GM23338 (cell line): Measurements from ENCODE around the gene KLHL1. TPM values are rescaled to one million over a fixed set of nuclear protein-coding genes. Genes with fewer than 3 reads are reported as not detected.

Experiments
- ATAC-seq: fragments of 200-7000 bp; cut with Tn5 transposase; 3 replicates; pipeline ENCODE4 v1.9.1; 2020
- DNase-seq: peaks from one replicate; pipeline ENCODE4 v3.0.0-alpha.2; 2015; ENCODE audit warnings: low spot score
- H2AFZ ChIP-seq: fragments of 200-600 bp; sonication (generic); 2 replicates; pipeline ENCODE4 v1.8.0; 2016; ENCODE audit warnings: antibody characterized with exemption, mild to moderate bottlenecking, moderate library complexity
- H3F3A ChIP-seq: fragments of 200-600 bp; sonication (generic); replicated peaks from 2 replicates; pipeline ENCODE4 v1.8.0; 2017; ENCODE audit warnings: antibody characterized with exemption, mixed run types, low read depth
- H3K27ac ChIP-seq: fragments of 200-600 bp; sonication (generic); 2 replicates; pipeline ENCODE4 v1.6.1; 2016; ENCODE audit warnings: low read depth
- H3K27me3 ChIP-seq: fragments of 200-600 bp; sonication (generic); 2 replicates; pipeline ENCODE4 v1.8.0; 2016; ENCODE audit warnings: mild to moderate bottlenecking, mixed run types, moderate library complexity; ENCODE audit not compliant: insufficient read depth
- H3K36me3 ChIP-seq: fragments of 200-600 bp; sonication (generic); 2 replicates; pipeline ENCODE4 v1.8.0; 2016; ENCODE audit warnings: mild to moderate bottlenecking; ENCODE audit not compliant: insufficient read depth
- H3K4me1 ChIP-seq: fragments of 200-600 bp; sonication (generic); 2 replicates; pipeline ENCODE4 v1.8.0; 2016; ENCODE audit warnings: mild to moderate bottlenecking, moderate library complexity; ENCODE audit not compliant: insufficient read depth
- H3K4me2 ChIP-seq: fragments of 200-600 bp; sonication (generic); 2 replicates; pipeline ENCODE4 v1.7.1; 2017; ENCODE audit warnings: mixed run types
- H3K4me3 ChIP-seq: fragments of 200-600 bp; sonication (generic); 2 replicates; pipeline ENCODE4 v1.6.1; 2016; ENCODE audit warnings: mixed run types
- H3K79me2 ChIP-seq: fragments of 200-600 bp; sonication (generic); replicated peaks from 2 replicates; pipeline ENCODE4 v1.8.0; 2017; ENCODE audit warnings: mild to moderate bottlenecking; ENCODE audit not compliant: insufficient read depth
- H3K9me2 ChIP-seq: fragments of 200-600 bp; sonication (generic); 2 replicates; pipeline ENCODE4 v1.8.0; 2017; ENCODE audit not compliant: insufficient read depth
- H4K20me1 ChIP-seq: fragments of 200-600 bp; sonication (generic); replicated peaks from 2 replicates; pipeline ENCODE4 v1.8.0; 2017; ENCODE audit warnings: mild to moderate bottlenecking; ENCODE audit not compliant: insufficient read depth
- H3K27ac Mint-ChIP-seq: 2 replicates; pipeline ENCODE4 v1.8.0; 2020; ENCODE audit warnings: inconsistent platforms, mild to moderate bottlenecking, moderate library complexity, mixed read lengths
- H3K27me3 Mint-ChIP-seq: 3 replicates; pipeline ENCODE4 v1.8.0; 2022; ENCODE audit warnings: low read depth, mild to moderate bottlenecking, moderate library complexity, mixed read lengths, inconsistent platforms; ENCODE audit not compliant: insufficient read depth, poor library complexity
- H3K36me3 Mint-ChIP-seq: 3 replicates; pipeline ENCODE4 v1.8.0; 2021; ENCODE audit warnings: low read depth, mild to moderate bottlenecking, inconsistent platforms, moderate library complexity, mixed read lengths
- H3K4me1 Mint-ChIP-seq: 3 replicates; pipeline ENCODE4 v1.8.0; 2020; ENCODE audit warnings: mild to moderate bottlenecking, inconsistent platforms, mixed read lengths
- H3K4me3 Mint-ChIP-seq: 3 replicates; pipeline ENCODE4 v1.8.0; 2021; ENCODE audit warnings: moderate library complexity, mild to moderate bottlenecking, inconsistent platforms, mixed read lengths
- H3K9me3 Mint-ChIP-seq: 3 replicates; pipeline ENCODE4 v1.8.0; 2020; ENCODE audit warnings: moderate library complexity, mild to moderate bottlenecking, inconsistent platforms, mixed read lengths
- CREB1 ChIP-seq: fragments of 250-450 bp; sonication (Bioruptor Pico); IDR thresholded peaks from 2 replicates; pipeline ENCODE4 v1.5.0; 2020; ENCODE audit warnings: low read depth, mild to moderate bottlenecking, moderate library complexity
- EZH2 ChIP-seq: fragments of 200-600 bp; sonication (generic); IDR thresholded peaks from one replicate; pipeline ENCODE4 v1.8.0; 2017; ENCODE audit warnings: antibody characterized with exemption, mild to moderate bottlenecking, low read depth; ENCODE audit not compliant: unreplicated experiment
- EZH2phosphoT487 ChIP-seq: fragments of 200-600 bp; sonication (generic); IDR thresholded peaks from one replicate; pipeline ENCODE4 v1.8.1; 2018; ENCODE audit warnings: antibody characterized with exemption; ENCODE audit not compliant: unreplicated experiment
- JUNB ChIP-seq: IDR thresholded peaks from one replicate; pipeline ENCODE4 v1.6.1; 2016; ENCODE audit warnings: antibody characterized with exemption; ENCODE audit not compliant: unreplicated experiment
- NANOG ChIP-seq: IDR thresholded peaks from 2 replicates; pipeline ENCODE4 v1.6.1; 2016; ENCODE audit warnings: antibody characterized with exemption, borderline replicate concordance
- POLR2AphosphoS5 ChIP-seq: IDR thresholded peaks from 2 replicates; pipeline ENCODE4 v1.6.1; 2016; ENCODE audit warnings: antibody characterized with exemption, low read depth
- STAT1 ChIP-seq: IDR thresholded peaks from one replicate; pipeline ENCODE4 v1.6.1; 2016; ENCODE audit warnings: antibody characterized with exemption; ENCODE audit not compliant: unreplicated experiment
- ZNF114 ChIP-seq: fragments of 250-450 bp; sonication (Bioruptor Pico); IDR thresholded peaks from 2 replicates; pipeline ENCODE4 v1.5.0; 2020; ENCODE audit warnings: mild to moderate bottlenecking, moderate library complexity
- ZNF331 ChIP-seq: fragments of 250-450 bp; sonication (Bioruptor Pico); IDR thresholded peaks from 2 replicates; pipeline ENCODE4 v1.5.0; 2020; ENCODE audit warnings: low read depth, mild to moderate bottlenecking, moderate library complexity
- polyA plus RNA-seq: library from polyadenylated mRNA; unstranded; fragments of >200 nt; fragmentation: Nextera tagmentation; extraction: Ambion mirVana; gene quantifications from 2 replicates; pipeline ENCODE4 v1.2.1, GENCODE V29; 2016
- total RNA-seq: library from RNA; depleted of rRNA; stranded (reverse); fragments of >200 nt; shearing (Covaris generic); gene quantifications from 2 replicates; pipeline ENCODE4 v1.2.3, GENCODE V29; 2014
- TF ChIP-seq, protein P1 (sequence below): IDR thresholded peaks from one replicate; pipeline ENCODE4 v1.6.1; 2018; ENCODE audit warnings: antibody characterized with exemption; ENCODE audit not compliant: unreplicated experiment
- TF ChIP-seq, protein P2 (sequence below), 2 experiments: fragments of 200-600 bp in 1 of 2; sonication (generic) in 1 of 2; conservative IDR thresholded peaks; 2 replicates each; pipeline versions ENCODE4 v1.5.1 to v1.6.1; 2016 to 2017; ENCODE audit warnings: antibody characterized with exemption in 2 of 2, low read depth in 2 of 2, mild to moderate bottlenecking in 2 of 2, moderate library complexity in 1 of 2
- TF ChIP-seq, protein P3 (sequence below): fragments of 250-450 bp; sonication (Bioruptor Pico); IDR thresholded peaks from 2 replicates; pipeline ENCODE4 v1.5.0; 2020; ENCODE audit warnings: mild to moderate bottlenecking, moderate library complexity
- TF ChIP-seq, protein P4 (sequence below): IDR thresholded peaks from 2 replicates; pipeline ENCODE4 v1.6.1; 2016; ENCODE audit warnings: antibody characterized with exemption

KLHL1 gene
- total and polyA plus RNA-seq, 2 experiments from 2014 or later = not detected

DNA sequence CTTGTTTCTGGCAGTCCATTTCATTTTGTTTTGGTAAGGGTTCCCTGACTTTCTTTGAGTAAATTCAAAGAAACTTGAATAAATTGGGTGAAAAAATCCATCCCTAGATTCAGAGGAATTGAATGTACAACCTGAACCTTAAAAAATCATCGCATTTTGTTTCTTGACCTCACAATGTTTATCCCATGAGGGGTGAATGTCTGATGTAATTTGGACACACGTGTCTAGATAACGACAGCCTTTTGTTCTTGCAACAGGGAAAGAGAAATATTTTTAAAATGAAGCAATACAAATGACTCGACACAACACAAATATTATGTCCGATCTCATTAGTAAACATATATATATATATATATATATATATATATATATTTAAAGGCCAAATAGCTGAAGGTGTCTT, 453.9 kb downstream of the KLHL1 start:
- no peak overlapping the region for H3K27ac Mint-ChIP-seq
- no peaks in the 10 kb centered on the region for H3K27me3 Mint-ChIP-seq

More for the DNA sequence above, 453.9 kb downstream of the KLHL1 start:
- Histone ChIP-seq H3K27ac (no peak overlapping the region), H3K9me2 (no peaks in the 10 kb centered on the region), H3K79me2 (no peaks in the 10 kb centered on the region), H3F3A (no peaks in the 10 kb centered on the region), H2AFZ (no peak overlapping the region), H3K4me1 (no peaks in the 10 kb centered on the region), H3K4me2 (no peak overlapping the region), H3K36me3 (peaks cover 5% of the 10 kb centered on the region; the same call in 1 of the 2 replicates), H4K20me1 (no peaks in the 10 kb centered on the region), H3K27me3 (no peaks in the 10 kb centered on the region), H3K4me3 (no peak overlapping the region)
- Mint-ChIP-seq H3K4me3 (no peak overlapping the region), H3K36me3 (peaks cover 17% of the 10 kb centered on the region), H3K4me1 (no peaks in the 10 kb centered on the region), H3K9me3 (peaks cover 28% of the 10 kb centered on the region)
- DNase-seq = no peak
- no peak for TF ChIP-seq NANOG
- TF ChIP-seq, protein P1, sequence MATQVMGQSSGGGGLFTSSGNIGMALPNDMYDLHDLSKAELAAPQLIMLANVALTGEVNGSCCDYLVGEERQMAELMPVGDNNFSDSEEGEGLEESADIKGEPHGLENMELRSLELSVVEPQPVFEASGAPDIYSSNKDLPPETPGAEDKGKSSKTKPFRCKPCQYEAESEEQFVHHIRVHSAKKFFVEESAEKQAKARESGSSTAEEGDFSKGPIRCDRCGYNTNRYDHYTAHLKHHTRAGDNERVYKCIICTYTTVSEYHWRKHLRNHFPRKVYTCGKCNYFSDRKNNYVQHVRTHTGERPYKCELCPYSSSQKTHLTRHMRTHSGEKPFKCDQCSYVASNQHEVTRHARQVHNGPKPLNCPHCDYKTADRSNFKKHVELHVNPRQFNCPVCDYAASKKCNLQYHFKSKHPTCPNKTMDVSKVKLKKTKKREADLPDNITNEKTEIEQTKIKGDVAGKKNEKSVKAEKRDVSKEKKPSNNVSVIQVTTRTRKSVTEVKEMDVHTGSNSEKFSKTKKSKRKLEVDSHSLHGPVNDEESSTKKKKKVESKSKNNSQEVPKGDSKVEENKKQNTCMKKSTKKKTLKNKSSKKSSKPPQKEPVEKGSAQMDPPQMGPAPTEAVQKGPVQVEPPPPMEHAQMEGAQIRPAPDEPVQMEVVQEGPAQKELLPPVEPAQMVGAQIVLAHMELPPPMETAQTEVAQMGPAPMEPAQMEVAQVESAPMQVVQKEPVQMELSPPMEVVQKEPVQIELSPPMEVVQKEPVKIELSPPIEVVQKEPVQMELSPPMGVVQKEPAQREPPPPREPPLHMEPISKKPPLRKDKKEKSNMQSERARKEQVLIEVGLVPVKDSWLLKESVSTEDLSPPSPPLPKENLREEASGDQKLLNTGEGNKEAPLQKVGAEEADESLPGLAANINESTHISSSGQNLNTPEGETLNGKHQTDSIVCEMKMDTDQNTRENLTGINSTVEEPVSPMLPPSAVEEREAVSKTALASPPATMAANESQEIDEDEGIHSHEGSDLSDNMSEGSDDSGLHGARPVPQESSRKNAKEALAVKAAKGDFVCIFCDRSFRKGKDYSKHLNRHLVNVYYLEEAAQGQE = no peak
- no peak for TF ChIP-seq CREB1 (CRISPR knock-in tag)
- TF ChIP-seq, protein P2, sequence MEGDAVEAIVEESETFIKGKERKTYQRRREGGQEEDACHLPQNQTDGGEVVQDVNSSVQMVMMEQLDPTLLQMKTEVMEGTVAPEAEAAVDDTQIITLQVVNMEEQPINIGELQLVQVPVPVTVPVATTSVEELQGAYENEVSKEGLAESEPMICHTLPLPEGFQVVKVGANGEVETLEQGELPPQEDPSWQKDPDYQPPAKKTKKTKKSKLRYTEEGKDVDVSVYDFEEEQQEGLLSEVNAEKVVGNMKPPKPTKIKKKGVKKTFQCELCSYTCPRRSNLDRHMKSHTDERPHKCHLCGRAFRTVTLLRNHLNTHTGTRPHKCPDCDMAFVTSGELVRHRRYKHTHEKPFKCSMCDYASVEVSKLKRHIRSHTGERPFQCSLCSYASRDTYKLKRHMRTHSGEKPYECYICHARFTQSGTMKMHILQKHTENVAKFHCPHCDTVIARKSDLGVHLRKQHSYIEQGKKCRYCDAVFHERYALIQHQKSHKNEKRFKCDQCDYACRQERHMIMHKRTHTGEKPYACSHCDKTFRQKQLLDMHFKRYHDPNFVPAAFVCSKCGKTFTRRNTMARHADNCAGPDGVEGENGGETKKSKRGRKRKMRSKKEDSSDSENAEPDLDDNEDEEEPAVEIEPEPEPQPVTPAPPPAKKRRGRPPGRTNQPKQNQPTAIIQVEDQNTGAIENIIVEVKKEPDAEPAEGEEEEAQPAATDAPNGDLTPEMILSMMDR (conservative IDR thresholded peaks at IDR 0.05; ENCODE audit: low read depth in 2 of 2) = no peak
- TF ChIP-seq ZNF331 = no peak
- TF ChIP-seq, protein P3, sequence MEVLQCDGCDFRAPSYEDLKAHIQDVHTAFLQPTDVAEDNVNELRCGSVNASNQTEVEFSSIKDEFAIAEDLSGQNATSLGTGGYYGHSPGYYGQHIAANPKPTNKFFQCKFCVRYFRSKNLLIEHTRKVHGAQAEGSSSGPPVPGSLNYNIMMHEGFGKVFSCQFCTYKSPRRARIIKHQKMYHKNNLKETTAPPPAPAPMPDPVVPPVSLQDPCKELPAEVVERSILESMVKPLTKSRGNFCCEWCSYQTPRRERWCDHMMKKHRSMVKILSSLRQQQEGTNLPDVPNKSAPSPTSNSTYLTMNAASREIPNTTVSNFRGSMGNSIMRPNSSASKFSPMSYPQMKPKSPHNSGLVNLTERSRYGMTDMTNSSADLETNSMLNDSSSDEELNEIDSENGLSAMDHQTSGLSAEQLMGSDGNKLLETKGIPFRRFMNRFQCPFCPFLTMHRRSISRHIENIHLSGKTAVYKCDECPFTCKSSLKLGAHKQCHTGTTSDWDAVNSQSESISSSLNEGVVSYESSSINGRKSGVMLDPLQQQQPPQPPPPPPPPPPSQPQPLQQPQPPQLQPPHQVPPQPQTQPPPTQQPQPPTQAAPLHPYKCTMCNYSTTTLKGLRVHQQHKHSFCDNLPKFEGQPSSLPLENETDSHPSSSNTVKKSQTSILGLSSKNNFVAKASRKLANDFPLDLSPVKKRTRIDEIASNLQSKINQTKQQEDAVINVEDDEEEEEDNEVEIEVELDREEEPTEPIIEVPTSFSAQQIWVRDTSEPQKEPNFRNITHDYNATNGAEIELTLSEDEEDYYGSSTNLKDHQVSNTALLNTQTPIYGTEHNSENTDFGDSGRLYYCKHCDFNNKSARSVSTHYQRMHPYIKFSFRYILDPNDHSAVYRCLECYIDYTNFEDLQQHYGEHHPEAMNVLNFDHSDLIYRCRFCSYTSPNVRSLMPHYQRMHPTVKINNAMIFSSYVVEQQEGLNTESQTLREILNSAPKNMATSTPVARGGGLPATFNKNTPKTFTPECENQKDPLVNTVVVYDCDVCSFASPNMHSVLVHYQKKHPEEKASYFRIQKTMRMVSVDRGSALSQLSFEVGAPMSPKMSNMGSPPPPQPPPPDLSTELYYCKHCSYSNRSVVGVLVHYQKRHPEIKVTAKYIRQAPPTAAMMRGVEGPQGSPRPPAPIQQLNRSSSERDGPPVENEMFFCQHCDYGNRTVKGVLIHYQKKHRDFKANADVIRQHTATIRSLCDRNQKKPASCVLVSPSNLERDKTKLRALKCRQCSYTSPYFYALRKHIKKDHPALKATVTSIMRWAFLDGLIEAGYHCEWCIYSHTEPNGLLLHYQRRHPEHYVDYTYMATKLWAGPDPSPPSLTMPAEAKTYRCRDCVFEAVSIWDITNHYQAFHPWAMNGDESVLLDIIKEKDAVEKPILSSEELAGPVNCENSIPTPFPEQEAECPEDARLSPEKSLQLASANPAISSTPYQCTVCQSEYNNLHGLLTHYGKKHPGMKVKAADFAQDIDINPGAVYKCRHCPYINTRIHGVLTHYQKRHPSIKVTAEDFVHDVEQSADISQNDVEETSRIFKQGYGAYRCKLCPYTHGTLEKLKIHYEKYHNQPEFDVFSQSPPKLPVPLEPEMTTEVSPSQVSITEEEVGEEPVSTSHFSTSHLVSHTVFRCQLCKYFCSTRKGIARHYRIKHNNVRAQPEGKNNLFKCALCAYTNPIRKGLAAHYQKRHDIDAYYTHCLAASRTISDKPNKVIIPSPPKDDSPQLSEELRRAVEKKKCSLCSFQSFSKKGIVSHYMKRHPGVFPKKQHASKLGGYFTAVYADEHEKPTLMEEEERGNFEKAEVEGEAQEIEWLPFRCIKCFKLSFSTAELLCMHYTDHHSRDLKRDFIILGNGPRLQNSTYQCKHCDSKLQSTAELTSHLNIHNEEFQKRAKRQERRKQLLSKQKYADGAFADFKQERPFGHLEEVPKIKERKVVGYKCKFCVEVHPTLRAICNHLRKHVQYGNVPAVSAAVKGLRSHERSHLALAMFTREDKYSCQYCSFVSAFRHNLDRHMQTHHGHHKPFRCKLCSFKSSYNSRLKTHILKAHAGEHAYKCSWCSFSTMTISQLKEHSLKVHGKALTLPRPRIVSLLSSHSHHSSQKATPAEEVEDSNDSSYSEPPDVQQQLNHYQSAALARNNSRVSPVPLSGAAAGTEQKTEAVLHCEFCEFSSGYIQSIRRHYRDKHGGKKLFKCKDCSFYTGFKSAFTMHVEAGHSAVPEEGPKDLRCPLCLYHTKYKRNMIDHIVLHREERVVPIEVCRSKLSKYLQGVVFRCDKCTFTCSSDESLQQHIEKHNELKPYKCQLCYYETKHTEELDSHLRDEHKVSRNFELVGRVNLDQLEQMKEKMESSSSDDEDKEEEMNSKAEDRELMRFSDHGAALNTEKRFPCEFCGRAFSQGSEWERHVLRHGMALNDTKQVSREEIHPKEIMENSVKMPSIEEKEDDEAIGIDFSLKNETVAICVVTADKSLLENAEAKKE (CRISPR knock-in tag) = no peak
- no peak for TF ChIP-seq EZH2
- TF ChIP-seq, protein P4, sequence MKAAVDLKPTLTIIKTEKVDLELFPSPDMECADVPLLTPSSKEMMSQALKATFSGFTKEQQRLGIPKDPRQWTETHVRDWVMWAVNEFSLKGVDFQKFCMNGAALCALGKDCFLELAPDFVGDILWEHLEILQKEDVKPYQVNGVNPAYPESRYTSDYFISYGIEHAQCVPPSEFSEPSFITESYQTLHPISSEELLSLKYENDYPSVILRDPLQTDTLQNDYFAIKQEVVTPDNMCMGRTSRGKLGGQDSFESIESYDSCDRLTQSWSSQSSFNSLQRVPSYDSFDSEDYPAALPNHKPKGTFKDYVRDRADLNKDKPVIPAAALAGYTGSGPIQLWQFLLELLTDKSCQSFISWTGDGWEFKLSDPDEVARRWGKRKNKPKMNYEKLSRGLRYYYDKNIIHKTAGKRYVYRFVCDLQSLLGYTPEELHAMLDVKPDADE = no peak
- no peak for TF ChIP-seq POLR2AphosphoS5
- TF ChIP-seq EZH2phosphoT487 = no peak
- TF ChIP-seq JUNB = no peak
- TF ChIP-seq ZNF114 = no peak
- TF ChIP-seq STAT1 = no peak
- no peak for ATAC-seq
